Subcutaneous adipose tissue (tissue), 4 donors: ENCODE data around the gene EXOSC1. TPM values are rescaled to one million over a fixed set of nuclear protein-coding genes. Genes with fewer than 3 reads are reported as not detected.

ENCODE experiments used
- CTCF ChIP-seq: fragments of 450-650 bp; IDR thresholded peaks from one replicate; pipeline ENCODE4 v1.5.1; 2016; ENCODE audit warnings: low read depth, mild to moderate bottlenecking, control low read depth, antibody characterized with exemption, moderate library complexity
- total RNA-seq, 4 donors: library from RNA; depleted of rRNA; stranded (reverse); fragments of >200 nt; gene quantifications; one replicate each; pipeline ENCODE4 v1.1.0, GENCODE V29; 2016

EXOSC1 gene
- total RNA-seq, 4 donors from 2014 or later: 20.5 to 25.8 (median 22.9) TPM

- TF ChIP-seq CTCF: no peak
Measured at GRCh38 chr10:97456686-97457065, 10.9 kb upstream of the EXOSC1 start.

- TF ChIP-seq CTCF: no peak
Measured at GRCh38 chr10:97456034-97456685, 10.4 kb upstream of the EXOSC1 start.

GRCh38 chr10:97454330-97455036 is 8.7 kb upstream of the EXOSC1 start:
- TF ChIP-seq CTCF: no peak

GRCh38 chr10:97452352-97452751 is 6.5 kb upstream of the EXOSC1 start:
- no peak for TF ChIP-seq CTCF

GRCh38 chr10:97451605-97452004 is 5.8 kb upstream of the EXOSC1 start:
- TF ChIP-seq CTCF: no peak

- TF ChIP-seq CTCF: no peak
Measured at GRCh38 chr10:97450828-97451227, 5.0 kb upstream of the EXOSC1 start.

GRCh38 chr10:97445357-97445721 is 467 bp downstream of the EXOSC1 start:
- no peak for TF ChIP-seq CTCF
